ENCODE results near the gene MMAA.
"Not testable (repeated sequence)": the region's sequence is repeated elsewhere in the genome, so short reads cannot be mapped to it uniquely, and the experiment has no call there.

MMAA gene

DNA sequence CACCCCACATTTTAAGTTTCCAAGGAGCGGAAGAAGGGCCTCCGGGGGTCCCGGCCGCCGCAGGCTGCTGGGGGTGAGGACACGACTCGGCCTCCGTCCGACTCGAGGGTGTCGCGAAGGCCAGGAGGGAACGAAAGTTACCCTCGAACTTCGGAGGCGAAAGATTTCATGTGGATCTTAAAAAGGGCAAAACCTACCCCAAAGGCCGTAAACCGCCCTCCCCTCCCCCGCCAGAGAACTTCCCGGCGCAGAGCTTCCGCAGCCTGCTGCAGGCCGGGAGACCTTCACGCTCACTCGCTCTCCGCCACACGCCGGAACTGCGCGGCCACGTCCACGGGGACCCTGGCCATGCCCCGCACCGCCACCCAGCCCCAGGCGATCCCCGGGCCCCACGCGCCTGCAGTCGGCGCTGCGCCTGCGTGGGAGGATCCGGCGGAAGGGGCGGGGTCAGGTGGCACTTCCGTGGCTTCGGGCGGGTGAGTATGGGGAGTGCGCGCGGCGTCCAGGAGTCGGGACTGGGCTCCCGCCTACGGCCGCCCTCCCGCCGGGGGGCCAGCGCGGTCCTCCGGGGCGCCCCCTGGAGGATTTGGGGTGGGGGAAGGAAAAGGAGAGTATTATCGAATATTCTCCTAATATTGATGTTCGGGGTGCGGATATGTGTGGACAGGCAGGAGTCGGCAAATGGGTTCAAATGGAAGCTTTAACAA is at the start of gene MMAA:
Gene MMAA, plus strand, starts transcription at position 454 of the 707 bp plus-strand sequence. CDS start 19,755 bp downstream, outside the sequence.
- DNase-seq: peak; percentile 91

DNA sequence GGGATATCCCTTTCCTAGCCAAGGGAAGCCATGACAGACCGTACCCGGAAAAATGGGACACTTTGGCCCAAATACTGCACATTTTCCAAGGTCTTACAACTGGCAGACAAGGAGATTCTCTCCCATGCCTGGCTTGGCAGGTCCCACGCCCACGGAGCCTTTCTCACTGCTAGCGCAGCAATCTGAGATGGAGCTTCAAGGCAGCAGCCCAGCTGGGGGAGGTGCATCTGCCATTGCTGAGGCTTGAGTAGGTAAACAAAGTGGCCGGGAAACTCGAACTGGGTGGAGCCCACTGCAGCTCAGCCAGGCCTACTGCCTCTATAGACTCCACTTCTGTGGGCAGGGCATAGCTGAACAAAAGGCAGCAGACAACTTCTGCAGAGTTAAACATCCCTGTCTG is 44.6 kb upstream of the MMAA start:
- not testable (repeated sequence) for DNase-seq

DNA sequence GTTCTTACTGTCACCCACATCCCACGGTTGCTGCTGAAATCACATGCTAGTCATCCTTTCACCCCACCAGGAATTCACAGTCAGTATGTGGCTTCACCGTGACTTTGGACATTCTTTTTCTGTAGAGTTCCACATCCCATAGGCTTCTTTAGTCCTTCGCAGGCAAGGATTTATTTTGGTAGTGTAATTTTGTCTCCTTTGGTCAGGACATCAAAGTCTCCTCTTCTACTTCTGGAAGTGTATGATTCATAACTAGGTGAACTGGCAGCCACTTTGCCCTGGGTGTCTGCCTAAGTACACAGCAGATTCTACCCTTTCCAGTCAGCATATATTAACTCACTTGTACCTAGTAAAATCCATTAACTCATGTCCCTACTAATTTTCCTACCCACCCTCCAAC is 38.3 kb upstream of the MMAA start:
- no peak for DNase-seq

GRCh38 chr4:145583191-145584055 is 35.8 kb upstream of the MMAA start:
- no peak for DNase-seq

DNA sequence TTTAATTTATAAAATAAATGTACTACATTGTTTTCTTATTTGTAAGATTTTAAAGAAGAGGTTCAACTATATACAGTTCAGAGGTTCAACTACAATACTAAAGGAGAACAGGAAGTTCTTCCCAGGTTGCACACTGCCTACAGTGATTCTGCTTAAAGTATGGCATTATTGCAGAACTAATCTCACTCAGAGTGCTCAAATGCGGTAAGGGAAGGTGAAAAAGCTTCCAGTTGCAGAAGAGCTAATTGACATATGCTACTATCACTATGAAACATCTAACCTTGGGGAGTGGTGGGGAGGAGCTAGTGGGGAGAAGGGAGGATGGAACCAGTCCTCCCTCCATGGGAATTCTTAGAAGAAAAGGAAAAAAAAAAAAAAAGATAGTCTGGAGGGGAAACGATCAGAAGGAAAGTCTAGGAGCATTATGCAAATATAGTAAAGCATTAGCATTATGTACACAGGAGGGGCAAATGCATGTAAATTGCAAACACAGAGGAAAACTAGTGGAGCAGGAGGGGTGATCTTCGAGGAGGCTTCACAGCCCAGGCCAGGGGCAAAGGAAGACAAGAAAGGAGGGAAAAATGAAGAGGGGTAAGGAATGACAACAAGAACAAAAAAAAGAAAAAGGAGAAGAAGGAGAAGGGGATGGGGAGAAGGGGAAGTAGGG is 32.0 kb upstream of the MMAA start:
- DNase-seq: no peak

- not testable (repeated sequence) for DNase-seq
These were observed 29.8 kb upstream of the MMAA start for GRCh38 chr4:145589381-145589780.

DNA sequence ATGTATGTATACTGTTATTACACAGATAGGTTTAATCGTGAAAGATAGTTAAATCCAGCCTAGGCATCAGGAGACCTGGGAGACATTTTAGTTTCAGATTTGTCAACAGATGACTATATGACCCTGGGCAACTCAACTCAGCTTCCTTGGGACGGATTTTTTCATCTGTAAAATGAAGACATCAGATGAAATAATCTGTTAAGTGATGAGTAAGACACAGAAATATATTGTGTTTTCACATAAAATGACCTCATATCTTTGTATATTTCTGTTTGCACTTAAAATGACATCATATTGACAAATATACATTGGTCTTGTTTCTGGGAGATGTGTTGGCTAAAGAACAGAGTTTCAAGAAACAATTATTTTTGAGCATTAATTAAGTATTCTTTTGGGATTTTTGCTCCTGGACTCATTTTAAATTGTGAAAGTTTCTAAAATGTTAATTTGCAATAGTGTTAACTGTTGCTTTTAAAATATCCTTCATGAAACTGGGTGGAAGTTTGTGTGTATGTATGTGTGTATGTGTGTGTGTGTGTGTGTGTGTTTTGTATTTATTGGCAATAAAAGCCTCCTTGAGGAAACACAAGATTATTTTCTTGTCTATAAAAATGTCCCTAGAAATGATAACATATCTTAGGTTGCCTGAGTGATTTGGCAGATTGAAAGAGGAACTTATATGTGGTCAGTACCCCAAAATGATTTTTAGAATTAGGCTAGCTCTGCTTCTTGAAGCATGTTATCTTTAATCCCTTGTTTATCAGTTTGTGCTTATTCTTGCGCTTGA is 29.1 kb upstream of the MMAA start:
- no peak for DNase-seq

GRCh38 chr4:145602129-145602760 is 16.9 kb upstream of the MMAA start:
- no peak for DNase-seq

- no peak for DNase-seq
These were observed 13.2 kb upstream of the MMAA start for GRCh38 chr4:145605941-145606340.

- DNase-seq: peak; percentile 17
These were observed 9.4 kb upstream of the MMAA start for GRCh38 chr4:145609481-145610427.

DNA sequence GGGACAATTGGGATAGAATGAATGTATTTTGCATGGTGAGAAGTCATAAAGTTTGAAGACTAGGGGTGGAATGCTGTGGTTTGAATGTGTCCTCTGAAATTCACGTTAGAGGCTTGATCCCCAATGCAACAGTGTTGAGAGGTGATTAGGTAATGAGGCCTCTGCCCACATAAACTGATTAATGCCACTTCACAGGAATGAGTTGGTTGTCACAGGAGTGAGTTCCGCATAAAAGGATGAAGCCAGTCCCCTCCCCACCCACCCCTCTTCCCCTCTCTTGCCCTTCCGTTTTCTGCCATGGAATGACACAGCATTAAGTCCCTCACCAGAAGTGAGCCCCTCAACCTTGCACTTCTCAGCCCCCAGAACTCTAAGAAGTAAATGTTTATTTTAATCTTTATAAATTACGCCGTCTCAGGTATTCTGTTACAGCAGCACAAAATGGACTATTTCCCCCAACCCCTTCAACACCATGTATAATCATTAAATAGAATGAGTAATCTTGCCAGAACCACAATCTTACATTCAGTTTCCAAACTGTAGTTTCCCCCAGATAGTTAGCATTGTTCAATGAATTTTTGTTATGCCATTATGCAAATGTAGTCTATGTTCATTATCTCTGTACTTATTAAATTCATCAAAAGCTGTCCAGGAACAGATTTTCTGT is 5.5 kb upstream of the MMAA start:
- no peak for DNase-seq

DNA sequence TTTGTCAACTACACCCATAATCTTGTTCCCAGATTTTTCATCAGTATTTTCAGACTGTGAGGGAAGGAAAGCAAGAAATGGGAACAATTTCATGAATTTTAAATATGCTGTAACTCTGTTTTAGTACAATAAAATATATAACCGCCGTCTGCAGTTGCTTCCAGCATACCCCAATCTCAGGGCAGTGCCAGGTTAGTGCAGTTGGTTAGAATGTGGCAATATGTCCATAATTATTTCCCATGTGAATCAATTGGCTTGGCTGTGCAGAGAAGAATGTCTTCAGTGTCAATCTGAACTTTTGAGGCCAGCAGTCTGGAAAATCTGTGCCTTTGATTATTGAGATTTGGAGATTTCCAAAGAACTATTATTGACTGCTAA is 5.0 kb upstream of the MMAA start:
- no peak for DNase-seq

GRCh38 chr4:145618210-145618931 is 814 bp upstream of the MMAA start:
- no peak for DNase-seq

DNA sequence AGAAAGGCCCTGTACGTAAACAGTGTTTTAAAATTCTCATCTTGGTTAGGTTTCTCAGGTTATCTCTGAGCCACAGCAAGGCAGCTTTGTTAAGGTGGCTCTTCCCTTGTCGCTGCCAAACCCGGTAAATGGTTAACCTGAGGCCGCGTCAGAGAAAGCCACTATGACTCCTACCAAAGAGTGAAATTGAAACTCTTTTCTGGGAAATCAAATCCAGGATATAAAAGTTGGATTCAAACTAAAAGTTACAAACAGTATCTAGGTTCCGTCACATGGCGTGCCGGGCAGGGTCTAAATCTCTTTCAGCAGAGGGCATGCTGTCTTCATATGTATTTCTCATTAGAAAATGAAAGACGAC is 433 bp downstream of the MMAA start:
- no peak for DNase-seq

DNA sequence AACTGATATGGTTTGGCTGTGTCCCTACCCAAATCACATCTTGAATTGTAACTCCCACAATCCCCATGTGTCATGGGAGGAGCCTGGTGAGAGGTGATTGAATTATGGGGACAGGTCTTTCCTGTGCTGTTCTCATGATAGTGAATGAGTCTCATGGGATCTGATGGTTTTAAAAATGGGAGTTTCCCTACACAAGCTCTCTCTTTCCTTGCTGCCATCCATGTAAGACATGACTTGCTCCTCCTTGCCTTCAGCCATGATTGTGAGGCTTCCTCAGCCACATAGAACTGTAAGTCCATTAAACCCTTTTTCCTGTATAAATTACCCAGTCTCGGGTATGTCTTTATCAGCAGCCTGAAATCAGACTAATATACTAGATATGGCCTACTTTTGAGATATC is 2.9 kb downstream of the MMAA start:
- not testable (repeated sequence) for DNase-seq

DNA sequence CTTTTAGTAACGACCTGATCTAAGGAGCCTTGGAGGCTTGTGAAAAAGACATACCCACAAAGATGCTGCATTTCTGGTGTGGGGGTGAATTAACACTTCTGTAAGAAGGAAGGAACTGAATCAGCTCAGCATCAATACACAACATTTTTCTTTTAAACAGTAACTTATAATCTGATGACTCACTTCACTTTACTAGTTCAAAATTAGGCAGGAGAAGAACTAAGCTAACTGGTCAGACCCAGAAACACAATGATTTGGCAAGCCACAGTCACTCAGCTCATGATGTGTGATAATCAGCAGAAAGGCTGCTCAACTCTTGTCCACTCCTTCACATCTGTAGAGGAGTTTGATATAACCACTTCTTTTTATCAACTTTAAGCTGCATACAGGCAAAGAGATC is 4.6 kb downstream of the MMAA start:
- no peak for DNase-seq

DNA sequence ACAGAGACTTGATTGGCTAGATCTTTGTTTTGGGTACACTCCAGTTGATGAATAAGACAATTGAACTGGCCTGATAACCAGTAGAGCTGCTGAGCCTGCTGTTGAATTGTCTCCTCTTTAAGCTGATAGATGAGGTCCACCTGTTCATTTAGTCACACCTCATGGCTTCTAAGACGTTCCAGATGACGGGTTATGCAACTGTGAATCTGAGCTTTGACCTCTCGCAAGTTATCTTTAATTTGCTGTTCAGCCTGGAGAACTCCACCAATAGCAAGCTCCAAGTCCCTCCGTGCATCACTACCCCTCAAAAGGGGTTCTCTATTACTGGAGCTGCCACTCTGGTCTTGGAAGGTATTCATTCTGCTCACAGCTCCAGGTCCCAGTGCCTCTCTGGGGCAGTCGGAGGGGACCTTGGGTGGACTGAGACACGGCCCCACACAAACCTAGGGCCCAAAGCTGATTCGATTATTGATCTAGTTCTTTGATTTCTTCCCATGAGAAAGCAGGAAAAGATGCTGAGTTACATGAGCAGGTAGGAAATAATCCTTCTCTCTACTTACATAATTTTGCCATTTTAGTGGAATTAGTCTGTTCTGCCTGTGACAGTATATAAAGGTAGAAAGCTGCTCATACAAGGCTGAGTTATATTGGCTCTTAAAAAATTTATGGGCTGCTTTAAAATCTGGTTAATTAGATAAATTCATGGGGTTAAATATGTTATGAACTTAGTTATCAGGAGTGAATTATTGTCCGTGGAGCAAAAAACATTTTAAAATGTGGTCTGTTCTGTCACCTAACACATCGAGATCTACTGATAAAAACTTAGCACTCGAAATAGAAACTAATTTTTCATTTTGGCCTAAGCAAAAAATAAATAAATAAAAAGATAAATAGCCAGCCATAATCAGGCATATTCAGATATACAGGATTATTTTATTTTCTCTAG is 6.8 kb downstream of the MMAA start:
- no peak for DNase-seq

GRCh38 chr4:145626623-145626982 is 7.4 kb downstream of the MMAA start:
- no peak for DNase-seq

- DNase-seq: no peak
These were observed 15.9 kb downstream of the MMAA start for GRCh38 chr4:145635117-145635516.

All from activated CD4-positive, alpha-beta T cell treated with anti-CD3 and anti-CD28 coated beads for 1 hour (primary cell).